HG03097 (cell line): ENCODE data around the gene C3orf80.
"Not testable (repeated sequence)": the region's sequence is repeated elsewhere in the genome, so short reads cannot be mapped to it uniquely, and the experiment has no call there.

Source experiments
- ATAC-seq: cut with Tn5 transposase; IDR thresholded peaks from one replicate; pipeline ENCODE4 v1.9.1; 2021; ENCODE audit not compliant: unreplicated experiment, low FRiP score

Gene C3orf80

DNA sequence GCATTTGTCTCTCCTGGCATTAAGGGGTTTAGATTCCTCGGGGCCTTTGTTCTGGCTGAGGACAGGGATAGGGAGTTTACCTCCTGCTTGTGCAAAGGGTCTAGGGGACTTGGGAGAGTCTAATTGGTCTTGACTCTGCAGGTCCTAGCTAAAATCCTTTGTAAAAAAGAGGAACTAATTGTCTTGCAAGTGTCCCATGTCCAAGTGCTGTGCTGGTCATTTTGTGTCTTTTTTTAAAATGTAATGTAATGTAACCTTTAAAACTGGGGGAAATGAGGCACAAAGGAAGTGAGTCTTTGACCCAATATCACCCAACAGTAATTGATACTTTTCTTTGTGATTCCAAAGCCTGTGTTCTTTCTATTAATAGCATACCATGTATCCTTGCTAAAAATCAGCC, 14.9 kb upstream of the C3orf80 start:
- ATAC-seq, result no peak

DNA sequence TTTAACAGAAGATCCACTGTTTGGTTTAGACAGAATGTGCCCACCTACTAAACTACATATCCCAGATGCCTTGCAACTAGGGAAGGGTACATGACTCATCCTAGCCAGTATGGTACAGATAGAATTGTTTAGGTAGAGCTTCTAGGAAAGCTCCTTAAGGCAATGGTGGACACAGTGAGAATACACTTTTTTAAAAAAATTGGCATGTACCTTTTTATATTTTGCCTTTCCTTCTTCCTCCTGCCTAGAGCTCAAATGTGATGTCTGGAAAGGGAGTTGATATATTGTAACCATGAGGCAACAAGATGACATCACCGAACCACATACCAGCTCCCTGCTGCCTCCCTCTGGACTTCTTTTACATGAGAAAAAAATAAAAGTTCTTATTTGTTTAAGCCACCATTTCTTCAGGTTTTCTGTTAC, 14.4 kb upstream of the C3orf80 start:
- no peak for ATAC-seq

DNA sequence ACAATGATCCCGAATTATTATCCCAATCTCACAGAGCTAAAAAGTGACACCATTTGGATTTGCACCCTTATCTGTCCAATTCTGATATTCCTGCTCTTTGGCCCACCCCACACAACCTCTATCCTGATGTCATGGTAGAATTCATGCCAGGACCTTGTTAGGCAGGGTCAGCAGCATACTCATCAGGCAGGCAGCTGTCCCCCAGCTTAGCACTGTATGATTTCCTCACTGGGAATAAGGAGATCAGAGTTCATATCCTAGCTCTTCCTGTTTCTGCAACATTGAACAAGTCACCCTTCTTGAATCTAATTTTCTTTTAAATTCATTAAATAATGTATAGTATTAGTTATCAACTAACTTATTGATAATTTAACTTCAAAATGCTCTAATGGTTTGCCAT, 12.0 kb upstream of the C3orf80 start:
- no peak for ATAC-seq

DNA sequence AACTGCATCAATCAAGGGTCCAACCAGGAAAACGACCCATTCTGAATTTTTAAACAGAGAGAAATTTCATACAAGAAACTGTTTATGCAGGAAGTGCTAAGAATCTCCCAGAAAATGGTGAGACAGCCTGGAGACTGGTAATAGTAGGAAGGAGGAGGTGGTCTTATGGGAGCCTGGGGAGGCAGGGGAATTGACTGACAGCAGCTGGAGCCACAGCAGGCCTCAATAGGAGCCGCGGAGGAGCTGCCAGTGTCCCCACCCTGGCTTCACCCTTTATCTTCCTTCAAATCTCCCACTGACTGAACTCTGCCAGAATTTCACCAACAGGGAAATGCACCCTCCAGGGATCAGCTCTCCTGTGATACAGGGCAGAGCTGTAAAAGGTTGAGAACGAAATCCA, 7.5 kb upstream of the C3orf80 start:
- no peak for ATAC-seq

DNA sequence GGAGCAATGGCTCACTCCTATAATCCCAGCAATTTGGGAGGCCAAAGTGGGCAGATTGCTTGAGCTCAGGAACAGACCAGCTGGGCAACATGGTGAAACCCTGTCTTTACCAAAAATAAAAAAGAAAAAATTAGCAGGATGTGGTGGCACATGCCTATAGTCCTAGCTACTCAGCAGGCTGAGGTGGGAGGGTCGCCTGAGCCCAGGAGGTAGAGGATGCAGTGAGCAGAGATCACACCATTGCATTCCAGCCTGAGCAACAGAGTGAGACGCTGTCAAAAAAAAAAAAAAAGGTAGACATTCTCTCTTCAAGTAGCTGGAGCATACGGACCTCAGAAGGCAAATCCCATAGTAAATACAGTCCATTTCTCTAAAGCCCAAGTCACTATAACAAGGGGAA, 7.1 kb upstream of the C3orf80 start:
- ATAC-seq, result no peak

DNA sequence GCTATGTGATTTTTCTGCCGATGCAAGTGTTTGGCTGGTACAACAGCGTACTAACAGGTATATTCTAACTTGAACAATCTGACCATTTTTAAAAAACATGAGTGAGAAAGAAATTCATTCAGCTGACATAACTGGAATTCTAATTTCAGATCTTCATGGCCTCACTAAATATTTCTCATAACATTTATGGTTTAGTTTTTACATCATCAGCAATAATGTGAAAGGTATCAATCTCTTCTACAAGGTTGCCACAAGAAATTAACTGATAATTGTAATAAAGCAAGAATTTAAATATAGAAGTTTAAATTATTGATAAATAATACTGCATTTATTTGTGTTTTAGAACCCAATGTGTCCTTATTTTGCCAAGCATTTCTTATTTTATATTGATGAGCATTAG, 5.2 kb upstream of the C3orf80 start:
- ATAC-seq, result no peak

DNA sequence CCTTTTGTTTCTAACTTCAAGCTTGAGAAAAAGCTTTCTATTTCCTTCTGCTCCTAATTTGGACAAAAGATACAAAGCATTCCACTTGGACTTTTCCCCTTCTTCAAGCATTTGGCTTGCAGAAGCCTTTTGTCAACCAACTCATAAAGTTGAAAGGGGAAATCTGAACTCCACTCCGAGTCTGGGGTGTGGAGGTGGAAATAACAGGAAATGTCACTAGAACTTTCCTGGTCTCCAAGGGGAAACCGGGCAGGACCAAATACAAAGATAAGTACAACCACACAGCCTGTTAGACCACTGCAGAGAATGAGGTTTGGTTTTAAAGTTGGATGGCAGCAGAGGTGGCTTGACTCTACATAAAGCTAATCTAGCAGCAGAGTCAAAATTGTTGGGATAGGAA, 4.2 kb upstream of the C3orf80 start:
- ATAC-seq, result no peak

DNA sequence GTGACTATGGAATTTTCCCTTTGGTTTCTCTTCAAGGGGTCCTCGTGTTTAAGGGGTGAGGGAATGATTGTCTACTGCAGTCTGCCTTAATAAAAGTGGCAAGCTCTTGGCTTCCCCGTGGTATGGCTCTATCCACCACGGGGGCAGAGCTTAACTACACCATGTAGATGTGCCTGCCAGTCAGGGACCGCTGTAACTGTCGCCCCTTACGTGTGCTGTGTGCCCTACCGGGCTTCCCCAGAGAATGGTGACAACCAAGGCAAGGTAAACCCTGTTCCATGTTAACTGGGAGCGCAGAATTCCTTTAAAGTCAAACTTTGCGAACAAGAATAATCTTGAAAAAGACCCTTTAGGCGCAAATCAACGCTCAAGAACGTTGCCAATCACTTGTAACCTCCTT, 966 bp upstream of the C3orf80 start:
- ATAC-seq, result no peak

DNA sequence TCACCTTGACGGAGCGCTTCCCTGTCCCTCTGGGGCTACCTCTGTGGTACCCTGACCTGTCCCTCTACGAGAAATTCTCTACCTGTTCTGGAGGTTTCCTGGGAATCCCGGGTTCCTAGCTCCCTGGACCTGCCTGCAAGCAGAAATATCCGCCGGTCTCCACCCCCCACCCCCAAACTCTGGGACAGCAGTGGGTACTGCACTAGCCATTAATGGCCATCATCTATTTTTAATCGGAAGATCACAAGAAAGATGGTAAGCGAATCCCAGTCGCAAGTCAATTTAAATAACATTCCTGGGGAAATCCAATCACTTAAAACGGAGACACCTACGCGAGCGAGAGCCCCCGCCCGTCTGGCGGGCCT, 429 bp upstream of the C3orf80 start:
- ATAC-seq, result no peak

DNA sequence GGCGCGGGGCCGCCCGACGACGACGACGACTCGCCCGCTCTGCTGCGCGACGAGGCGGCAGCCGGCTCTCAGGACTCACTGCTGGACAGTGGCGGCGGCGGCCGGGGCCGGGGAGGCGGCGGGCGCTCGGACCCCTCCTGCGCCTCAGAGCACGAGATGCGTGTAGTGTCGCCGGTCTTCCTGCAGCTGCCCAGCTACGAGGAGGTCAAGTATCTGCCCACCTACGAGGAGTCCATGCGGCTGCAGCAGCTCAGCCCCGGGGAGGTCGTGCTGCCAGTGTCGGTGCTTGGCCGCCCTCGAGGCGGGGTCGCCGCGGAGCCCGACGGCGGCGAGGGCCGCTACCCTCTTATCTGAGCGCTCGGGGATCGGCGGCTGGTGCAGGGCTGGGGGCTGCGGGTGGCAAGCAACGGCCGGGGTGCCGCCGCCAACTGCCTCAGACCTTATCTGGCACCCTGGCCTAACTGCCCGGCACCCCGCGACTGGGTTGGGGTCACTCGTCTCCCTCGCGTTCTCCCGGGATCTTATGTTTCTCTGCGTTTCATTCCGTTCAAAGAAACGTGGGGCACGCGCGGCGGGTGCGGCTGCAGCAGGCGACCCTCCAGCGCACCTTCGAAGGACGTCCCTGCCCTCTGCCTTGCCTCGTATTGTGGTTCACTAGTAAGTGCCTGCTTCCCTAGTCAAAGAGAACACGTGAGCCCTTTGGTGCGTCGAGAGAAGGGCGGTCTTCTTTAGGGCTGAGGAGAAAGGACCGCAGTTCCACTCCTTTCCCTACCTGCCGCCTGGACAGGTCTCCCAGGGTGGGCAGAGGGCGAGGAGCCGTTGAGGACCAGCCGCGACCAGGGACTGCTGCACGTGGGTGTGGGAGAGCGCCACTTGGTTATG, 1.0 kb downstream of the C3orf80 start:
- peak; percentile 28 for ATAC-seq

DNA sequence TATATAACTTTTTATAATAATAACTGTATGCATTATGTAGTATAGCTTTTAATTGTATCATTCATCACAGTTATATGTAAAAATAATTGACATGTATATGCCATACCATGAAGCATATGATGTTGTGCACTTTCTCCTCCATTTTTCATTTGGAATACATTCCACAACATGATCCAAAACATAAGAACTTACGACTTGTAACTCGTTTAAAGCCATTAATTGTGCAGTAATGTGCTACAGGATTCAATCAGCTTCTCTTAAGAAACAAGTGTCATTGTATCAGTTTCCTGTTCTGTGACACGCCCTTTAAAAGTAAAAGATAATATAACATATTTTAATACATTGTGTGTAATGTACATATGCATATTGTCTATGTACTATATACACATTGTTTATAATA, 2.2 kb downstream of the C3orf80 start:
- no peak for ATAC-seq

DNA sequence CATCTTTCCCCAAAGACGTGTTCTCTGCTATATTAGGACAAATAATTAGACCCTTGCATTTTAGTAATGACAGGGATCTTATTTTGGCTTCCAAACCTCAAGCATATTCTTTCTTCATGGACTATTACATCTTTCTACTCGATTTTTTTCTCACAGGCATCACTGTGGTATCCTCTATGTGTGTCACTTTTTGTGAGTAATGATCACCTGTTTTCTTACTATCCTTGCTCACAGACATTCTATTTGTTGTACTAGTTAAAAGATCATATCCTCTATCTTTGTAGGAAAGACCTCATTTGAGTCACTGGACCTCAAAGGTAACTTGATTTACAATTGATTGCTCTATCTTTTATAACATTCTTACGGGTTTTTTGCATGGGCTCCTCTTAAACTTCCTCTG, 6.8 kb downstream of the C3orf80 start:
- no peak for ATAC-seq

DNA sequence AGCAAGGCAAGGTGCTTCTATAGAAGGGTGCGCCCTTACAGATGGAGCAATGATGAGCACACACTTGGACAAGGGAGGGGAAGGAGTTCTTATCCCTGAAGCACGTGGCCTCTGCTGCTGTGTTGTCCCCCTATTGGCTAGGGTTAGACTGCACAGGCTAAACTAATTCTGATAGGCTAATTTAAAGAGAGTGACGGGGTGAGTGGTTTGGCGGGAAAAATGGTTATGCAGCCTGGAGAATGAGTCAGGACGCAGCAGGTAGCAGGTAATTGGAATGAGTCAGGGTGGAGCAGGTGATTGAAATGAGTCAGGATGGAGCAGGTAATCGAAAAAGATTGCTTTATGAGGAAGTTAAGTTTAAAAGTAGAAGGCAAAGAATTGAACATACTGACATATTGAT, 15.5 kb downstream of the C3orf80 start:
- ATAC-seq, result not testable (repeated sequence)

DNA sequence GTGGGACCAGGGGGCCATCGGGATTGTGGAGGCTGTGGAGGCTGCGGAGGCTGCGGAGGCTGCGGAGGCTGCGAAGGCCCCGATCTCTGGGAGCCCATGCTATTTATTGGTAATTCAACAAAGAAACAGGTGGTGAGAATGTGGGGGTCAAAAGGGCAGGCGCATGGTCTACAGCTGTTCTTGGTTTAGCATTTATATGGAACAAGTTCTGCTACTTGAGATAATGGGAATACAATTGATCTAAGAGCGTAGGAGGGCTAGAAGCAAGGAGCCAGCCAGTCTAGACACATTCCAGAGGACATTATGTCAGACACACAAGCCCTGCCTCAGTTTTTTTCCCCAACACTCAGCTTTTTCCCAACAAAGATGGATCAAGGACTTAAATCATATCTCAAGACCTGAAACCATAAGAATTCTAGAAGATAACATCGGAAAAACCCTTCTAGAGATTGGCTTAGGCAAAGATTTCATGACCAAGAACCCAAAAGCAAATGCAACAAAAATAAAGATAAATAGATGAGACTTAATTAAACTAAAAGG, 20.1 kb downstream of the C3orf80 start:
- ATAC-seq, result no peak

DNA sequence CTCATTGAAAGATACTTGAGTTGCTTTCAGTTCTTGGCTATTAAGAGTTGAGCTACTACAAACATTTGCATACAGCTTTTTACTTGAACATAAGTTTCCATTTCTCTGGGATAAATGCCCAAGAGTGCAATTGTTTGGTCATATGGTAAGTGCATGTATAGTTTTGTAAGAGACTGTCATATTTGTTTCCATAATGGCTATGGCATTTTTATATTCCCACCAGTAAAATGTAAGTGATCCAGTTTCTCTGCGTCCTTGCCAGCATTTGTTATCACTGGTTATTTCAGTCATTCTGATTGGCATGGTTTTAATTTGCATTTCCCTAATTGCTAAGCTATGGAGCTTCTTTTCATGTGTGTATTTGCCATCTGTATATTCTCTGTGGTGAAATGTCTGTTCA, 22.5 kb downstream of the C3orf80 start:
- ATAC-seq, result no peak

DNA sequence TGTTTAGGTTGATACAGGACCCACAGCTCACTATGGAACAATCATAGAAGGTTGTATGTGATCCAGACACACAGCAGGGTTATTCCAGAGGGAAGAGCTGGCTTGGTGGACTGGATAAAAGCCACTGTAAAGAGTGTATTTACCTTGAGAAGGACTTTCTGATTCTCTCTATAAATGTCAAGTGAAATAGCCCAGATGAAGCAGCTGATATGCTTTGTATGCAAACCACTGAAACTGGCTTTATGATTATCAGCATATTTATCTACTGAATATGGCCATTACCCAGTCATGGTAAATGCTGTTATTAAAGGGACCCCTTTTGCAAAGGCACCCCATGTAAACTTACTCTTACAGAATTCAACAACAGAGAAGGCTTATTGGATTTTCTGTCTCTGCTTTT, 28.1 kb downstream of the C3orf80 start:
- no peak for ATAC-seq

DNA sequence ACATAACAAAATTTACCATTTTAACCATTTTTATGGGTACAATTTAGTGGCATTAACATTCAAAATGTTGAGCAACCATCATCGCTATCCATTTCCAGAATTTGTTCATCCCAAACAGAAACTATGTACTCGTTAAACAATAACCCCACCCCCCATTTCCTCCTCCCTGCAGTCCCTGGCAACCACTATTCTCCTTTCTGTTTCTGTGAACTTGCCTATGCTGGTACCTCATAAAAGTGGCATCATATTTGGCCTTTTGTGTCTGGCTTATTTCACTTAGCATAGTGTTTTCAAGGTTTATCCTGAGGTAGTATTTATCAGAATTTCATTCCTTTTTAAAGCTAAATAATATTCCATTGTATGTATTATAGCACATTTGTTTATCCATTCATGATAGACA, 32.4 kb downstream of the C3orf80 start:
- no peak for ATAC-seq

DNA sequence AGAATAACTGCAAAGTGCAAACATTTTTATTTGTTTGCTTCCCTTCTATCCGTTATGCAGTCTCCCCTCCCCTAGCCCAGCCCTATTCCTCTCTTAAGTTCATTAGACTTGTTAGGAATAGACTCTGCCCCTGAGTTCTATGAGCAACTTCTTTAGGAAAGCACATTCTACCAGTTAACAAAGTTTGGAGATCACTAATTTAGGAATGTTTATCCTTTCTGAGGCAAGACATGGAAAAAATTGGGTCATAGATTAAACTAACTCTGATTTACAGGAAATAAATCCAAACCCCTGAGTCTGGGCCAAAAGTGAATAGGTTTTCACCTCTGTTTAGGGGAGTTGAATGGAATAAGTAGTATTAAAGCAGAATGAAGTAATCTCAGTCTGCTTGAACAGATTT, 34.4 kb downstream of the C3orf80 start:
- ATAC-seq, result no peak

DNA sequence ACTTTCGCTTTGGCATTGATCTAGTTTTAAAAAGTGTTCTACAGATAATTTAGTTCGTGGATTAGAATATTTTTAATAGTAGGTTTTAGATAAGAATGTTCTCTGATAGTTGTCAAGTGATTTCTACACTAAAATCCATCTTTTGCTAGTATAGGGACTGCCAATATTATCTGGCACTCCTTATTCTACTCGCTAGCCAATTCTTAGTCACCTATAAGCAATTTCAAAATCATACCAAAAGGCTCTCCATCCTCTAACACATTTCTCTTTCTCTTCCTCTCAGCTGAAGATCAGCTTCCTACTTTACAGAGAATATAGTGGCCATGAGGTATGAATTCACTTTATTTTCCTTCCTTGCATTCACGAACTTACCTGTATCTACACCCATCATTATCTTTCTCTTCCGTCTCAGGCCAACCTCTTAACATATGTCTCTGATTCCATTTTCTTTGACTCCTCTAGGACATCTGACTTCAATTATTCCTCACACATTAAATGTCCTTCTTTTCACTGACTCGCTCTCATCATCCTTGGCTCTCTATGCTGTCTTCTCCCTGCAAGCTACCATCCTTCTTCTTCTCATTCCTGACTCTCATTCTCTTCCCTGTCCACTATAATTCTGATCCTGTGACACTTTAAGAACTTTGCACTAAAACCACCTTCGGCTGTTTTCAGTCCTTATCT, 35.5 kb downstream of the C3orf80 start:
- no peak for ATAC-seq

DNA sequence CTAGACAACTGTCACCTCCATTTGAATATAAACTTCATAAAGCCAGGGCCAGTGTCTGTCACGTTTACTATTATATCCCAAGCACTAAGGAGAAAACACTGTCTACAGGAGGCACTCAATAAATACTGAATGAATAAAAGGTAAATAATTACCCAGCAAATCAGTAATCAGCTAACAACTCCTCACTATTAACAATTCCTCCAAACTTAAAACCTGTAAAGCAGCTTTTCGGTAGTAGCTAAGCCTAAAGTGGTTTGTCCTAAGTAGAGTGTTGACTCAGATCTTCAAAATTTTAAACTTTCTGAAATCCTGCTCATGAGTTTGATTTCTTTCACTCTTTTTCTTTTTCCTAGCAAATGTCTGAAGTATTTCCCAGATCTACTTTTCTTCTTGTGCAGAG, 39.9 kb downstream of the C3orf80 start:
- ATAC-seq, result no peak
